SH-SY5Y (cell line): Measurements from ENCODE around the gene UBE2K.

ENCODE experiments used
- GATA2 ChIP-seq: IDR thresholded peaks from 2 replicates; pipeline ENCODE4 v1.6.1; 2011; ENCODE audit warnings: mild to moderate bottlenecking, low read depth, low read length
- GATA3 ChIP-seq: IDR thresholded peaks from 2 replicates; pipeline ENCODE4 v1.6.1; 2011; ENCODE audit warnings: low read depth, mild to moderate bottlenecking, low read length, moderate library complexity

The UBE2K gene

DNA sequence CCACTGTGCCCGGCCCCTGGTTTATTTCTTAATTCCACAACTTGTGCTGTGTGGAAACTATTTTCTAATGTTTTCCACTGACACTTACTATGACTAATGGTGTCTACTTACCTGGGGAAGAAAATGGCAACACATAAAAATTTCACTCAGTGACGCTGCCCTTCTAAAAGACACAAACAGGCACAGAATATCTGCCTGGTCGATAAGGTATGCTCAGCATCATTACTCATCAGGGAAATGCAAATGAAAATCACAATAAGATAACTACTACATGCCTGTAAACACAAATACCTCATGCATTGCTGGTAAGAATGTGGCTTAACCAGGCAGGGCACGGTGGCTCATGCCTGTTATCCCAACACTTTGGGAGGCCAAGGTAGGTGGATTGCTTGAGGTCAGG is 61.6 kb downstream of the UBE2K start:
- TF ChIP-seq GATA3 (no peak), GATA2 (no peak)

DNA sequence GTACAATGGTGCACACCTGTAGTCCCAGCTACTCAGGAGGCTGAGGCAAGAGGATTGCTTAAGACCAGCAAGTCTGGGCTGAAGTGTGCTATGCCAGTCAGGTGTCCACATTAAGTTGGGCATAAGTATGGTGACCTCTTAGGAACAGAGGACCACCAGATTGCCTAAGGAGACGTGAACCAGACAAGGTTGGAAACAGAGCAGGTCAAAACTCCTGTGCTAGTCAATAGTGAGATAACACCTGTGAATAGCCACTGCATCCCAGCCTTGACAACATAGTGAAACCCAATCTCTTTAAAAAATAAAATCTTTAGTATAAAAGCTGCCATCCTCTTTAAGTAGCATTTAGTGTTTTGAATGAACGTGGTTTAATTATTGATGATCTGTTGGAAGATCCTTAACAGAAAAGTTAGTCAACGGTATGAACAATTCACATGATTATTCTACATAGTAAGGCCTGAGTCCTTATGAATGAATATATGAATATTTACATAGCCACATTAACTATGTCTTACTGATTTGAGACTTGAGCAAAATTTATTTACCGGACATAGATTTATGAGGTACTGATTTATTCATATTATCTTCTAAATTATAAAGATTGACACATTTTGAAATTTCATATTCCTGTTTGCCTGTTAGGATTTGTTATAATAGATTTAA is 63.2 kb downstream of the UBE2K start:
- TF ChIP-seq GATA3: no peak
- no peak for TF ChIP-seq GATA2

DNA sequence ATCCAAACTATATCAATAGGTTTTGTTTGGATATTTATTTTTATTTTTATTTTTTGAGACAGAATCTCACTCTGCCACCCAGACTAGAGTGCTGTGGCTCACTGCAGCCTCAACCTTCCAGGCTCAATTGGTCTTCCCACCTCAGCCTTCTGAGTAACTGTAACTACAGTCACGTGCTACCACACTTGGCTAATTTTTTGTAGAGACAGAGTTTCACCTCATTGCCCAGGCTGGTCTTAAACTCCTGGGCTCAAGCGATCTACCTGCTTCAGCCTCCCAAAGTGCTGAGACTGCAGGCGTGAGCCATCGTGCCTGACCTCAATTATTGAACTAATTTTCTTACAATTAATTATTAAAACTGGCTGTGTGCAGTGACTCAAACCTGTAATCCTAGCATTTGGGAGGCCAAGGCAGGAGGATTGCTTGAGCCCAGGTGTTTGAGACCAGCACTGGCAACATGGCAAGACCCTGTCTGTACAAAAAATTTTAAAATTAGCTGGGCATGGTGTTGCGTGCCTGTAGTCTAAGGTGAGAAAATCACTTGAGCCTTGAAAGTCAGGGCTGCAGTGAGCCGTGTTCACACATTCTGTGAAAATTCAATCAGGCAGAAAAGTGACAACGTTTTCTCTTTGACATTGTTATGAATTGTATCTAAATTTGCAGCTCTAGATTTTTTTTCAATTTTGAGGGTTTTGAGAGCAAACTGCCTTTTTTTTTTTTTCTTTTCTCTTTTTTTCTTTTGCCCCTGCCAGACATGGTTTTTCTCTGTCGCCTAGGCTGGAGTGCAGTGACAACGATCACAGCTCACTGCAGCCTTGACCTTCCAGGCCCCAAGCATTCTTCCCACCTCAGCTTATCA is 66.0 kb downstream of the UBE2K start:
- TF ChIP-seq GATA3: no peak
- TF ChIP-seq GATA2: no peak

DNA sequence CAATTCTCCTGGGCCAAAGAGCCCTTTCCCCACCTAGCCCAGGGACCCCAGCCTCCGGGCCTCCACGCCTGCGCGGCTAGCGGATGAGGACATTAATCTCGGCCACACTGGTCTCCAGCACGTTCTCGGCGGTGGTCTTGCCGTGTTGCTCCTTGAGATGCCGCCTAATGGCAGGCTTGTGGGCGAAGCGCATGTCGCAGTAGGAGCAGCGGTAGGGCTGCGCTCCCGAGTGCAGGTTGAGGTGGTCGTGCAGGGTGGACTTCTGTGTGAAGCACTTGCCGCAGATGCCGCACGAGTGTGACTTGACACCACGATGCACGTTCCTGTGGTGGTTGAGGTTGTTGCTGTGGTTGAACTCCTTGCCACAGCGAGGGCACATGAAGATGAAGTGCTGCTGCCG is 72.1 kb downstream of the UBE2K start:
- TF ChIP-seq GATA2: no peak
- TF ChIP-seq GATA3: no peak

DNA sequence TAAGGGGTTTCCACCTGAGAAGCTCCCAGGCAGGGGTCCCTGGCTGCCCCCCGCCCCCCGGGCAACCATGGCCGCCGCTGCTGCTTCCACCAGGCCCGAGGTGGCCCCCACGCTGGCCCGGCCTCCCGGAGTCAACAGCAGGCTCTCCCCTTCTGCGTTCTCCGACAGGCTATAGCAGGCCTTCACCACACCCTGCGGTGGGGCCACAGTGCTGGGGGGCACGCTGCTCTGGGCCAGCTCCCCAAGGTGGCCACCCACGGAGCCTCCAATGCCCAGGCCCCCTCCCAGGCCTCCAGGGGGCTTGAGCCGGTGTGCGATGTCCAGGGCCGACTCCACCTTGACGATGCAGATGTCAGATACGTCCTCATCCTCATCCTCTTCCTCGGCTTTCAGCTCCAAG is 72.5 kb downstream of the UBE2K start:
- no peak for TF ChIP-seq GATA2
- TF ChIP-seq GATA3: no peak

DNA sequence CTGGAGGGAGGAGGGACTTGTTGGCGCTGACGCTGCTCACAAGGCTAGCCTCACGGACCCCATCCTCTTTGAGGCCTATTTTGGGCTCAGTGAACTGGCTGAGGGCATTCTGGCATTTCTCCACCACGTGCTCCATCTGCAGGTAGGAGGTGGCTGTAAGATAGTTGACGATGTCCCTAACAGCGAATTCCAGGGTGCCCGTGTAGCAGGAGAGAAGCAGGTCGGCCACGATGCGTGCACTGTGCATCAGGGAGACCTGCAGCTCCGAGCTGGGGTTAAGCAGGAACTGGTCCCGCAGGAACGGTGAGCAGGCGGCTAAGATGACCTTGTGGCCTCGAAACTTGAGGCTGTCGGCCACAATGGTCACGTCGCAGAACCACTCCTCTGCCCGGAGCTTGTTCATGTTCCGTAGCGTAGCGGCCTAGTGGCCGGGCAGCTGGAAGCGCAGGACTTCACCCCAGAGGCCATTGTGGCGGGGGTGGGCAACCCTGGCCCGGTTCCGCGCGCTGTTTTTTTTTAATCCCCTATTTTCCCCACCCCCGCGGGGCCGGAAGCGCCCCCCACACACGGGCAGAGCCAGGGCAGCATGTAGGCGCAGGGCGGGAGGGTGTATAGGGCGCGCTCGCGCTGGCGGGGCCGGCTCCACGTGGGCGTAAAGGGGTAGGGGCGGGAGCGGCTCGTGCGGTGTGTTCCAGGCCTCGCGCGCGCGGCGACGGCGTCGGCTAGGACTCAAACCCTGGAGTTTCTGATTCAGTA is 73.2 kb downstream of the UBE2K start:
- no peak for TF ChIP-seq GATA2
- TF ChIP-seq GATA3: no peak

DNA sequence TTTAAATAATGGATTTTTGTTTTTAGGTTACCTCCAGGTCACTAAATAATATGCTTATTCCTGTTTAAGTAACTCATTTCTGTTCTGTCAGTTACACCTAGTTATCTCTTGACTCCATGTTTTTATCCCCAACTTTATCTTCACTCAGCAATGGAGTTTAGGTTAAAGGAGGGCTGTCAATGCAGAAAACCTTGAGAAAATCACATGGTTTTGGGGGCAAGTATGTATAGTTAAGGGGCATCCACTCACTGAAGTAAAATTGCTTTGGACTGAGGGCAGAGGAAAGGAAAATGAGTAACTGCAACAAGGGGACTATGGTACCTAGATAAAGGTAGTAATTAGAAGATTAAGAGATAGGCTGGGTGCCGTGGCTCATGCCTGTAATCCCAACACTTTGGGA is 87.1 kb downstream of the UBE2K start:
- no peak for TF ChIP-seq GATA2
- no peak for TF ChIP-seq GATA3

DNA sequence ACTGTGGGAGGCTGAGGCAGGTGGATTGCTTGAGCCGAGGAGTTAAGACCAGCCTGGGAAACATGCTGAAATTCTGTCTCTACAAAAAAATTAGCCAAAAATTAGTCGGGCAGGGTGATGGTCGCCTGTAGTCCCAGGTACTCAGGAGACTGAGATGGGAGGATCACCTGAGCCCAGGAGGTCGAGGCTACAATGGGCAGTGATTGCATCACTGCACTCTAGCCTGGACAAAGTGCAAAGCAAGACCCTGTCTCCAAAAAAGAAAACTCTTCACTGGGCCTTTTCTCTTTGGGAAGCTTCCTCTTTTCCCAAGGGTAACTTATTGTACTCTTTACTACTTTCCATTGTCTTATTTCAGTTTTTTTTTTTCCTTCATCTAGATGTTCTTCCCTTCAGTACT is 88.9 kb downstream of the UBE2K start:
- TF ChIP-seq GATA3 (no peak), GATA2 (no peak)

DNA sequence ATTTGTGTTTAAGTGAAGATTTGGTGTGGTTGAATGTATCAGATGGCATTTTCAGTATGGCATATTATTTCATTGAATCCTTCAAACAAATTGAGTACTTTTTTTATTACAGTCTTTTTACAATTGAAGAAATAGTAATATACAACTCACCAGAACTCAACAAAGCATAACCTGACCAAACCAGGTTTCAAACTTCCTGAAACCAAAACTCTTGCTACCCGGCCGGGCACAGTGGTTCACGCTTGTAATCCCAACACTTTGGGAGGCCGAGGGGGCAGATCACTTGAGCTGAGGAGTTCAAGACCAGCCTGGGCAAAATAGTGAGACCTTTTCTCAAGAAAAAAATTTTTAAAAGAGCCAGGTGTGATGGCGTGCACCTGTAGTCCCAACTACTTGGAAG is 94.2 kb downstream of the UBE2K start:
- no peak for TF ChIP-seq GATA3
- no peak for TF ChIP-seq GATA2

DNA sequence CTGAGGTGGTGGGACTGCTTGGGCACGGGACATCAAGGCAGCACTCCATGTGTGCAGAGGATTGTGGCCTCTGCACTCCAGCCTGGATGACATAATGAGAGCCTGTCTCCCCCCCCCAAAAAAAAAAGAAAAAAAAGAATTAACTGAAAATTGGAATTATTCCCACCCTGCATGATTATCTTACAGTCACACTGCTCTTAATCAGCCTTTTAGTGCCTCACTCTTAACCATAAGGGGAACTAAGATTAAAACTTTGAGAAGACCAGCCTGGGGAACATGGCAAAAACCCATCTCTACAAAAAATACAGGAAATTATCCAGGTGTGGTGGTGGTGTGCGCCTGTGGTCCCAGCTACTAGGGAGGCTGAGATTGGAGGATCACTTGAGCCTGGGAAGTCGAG is 94.6 kb downstream of the UBE2K start:
- TF ChIP-seq GATA2: no peak
- TF ChIP-seq GATA3: no peak

DNA sequence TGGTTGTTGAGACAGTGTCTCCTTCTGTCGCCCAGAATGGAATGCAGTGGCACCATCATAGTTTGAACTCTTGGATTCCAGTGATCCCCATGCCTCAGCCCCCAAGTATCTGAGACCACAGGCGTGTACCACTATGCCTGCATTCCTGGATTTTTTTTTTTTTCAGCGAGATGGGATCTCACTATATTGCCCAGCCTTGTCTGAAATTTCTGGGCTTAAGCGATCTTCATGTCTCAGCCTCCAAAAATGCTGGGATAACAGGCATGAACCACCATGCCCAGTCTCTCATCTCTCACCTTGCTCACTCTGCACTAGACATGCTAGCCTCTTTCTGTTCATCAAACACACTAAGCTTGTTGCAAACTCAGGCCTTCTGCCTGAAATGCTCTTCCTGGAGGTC is 104.1 kb downstream of the UBE2K start:
- no peak for TF ChIP-seq GATA2
- TF ChIP-seq GATA3: no peak

DNA sequence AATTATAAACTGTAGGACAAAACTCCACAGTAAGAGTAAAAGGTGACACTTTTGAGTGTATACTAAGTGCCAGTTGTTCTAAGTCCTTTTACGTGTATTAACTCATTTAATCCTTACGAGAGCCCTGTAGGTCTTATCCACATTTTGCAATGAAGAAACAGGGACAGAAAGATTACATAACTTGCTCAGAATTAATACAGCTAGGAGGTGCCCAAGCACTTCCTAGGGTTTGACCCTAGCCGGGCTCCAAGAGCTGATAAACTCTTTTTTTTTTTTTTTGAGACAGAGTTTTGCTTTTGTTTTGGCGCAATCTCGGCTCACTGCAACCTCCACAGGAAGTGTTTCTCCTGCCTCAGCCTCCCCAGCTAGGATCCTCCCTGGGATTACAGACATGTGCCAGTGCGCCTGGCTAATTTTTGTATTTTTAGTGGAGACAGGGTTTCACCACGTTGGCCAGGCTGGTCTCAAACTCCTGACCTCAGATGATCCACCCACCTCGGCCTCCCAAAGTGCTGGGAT is 110.4 kb downstream of the UBE2K start:
- TF ChIP-seq GATA3 (no peak), GATA2 (no peak)

DNA sequence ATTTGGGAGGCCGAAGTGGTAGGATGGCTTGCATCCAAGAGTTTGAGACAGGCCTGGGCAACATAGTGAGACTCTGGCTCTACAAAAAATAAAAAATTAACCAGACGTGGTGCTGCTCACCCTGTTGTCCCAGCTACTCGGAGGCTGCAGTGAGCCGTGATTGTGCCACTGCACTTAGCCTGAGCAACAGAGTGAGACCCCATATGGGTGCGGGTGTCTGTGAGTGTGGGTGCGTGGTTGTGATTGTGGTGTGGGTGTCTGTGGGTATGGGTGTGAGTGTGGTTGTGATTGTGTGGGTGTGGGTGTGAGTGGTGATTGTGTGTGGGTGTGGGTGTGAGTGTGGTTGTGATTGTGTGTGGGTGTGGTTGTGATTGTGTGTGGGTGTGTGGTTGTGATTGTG is 114.6 kb downstream of the UBE2K start:
- TF ChIP-seq GATA3 (no peak), GATA2 (no peak)
